Uterus (tissue), 2 donors: ENCODE measurements around the gene GNB5.

ENCODE experiments used
- POLR2A ChIP-seq, 2 donors: fragments of 450-650 bp; IDR thresholded peaks; one replicate each; pipeline ENCODE4 v1.6.1; 2016; ENCODE audit warnings: antibody characterized with exemption in 2 of 2, mild to moderate bottlenecking in 1 of 2, moderate library complexity in 1 of 2
- TF ChIP-seq, protein P1 (sequence below), 4 experiments: fragments of 200-600 bp in 2 of 4; fragments of 450-650 bp in 2 of 4; sonication (generic) in 2 of 4; IDR thresholded peaks; one replicate each; pipeline ENCODE4 v1.5.1; 2016 to 2019; ENCODE audit warnings: antibody characterized with exemption in 4 of 4, mild to moderate bottlenecking in 2 of 4, moderate library complexity in 1 of 4

DNA sequence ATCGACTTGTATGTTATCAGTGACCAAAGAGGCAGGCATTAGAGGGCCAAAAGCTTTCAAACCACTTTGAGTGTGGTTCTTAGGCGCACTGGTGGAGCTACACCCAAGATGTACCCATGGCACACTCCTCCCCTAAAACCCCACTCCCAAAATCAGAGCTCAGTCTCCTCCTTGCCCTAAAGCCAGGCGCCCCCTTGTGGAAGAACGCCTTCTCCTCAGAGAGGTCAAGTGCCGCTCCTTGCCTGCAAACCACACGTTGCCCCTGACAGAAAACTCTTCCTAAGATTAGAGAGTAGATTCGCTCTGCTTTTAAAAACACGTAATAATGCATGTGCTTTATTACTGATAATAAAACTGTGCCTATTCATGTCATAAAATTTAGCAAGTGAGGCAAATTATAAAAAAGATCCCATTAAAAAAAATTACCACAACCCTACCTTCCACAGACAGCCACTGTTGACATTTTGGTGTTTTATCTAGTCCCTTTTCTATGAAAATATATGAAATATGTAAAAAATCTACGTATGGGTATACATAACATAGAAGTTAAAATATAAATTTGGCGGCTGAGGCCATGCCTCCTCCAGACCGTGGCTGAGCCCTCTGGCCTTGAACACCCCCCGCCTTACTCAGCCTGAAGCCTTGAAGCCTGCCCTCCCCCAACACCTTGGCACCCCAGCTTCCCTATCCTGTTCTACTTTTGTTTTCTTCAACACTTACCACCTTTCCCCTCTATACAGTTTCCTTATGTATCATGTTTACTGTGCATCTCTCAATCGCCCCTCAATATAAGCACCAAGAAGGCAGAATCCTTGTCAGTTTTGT is 112.1 kb downstream of the GNB5 start:
- TF ChIP-seq, protein P1, sequence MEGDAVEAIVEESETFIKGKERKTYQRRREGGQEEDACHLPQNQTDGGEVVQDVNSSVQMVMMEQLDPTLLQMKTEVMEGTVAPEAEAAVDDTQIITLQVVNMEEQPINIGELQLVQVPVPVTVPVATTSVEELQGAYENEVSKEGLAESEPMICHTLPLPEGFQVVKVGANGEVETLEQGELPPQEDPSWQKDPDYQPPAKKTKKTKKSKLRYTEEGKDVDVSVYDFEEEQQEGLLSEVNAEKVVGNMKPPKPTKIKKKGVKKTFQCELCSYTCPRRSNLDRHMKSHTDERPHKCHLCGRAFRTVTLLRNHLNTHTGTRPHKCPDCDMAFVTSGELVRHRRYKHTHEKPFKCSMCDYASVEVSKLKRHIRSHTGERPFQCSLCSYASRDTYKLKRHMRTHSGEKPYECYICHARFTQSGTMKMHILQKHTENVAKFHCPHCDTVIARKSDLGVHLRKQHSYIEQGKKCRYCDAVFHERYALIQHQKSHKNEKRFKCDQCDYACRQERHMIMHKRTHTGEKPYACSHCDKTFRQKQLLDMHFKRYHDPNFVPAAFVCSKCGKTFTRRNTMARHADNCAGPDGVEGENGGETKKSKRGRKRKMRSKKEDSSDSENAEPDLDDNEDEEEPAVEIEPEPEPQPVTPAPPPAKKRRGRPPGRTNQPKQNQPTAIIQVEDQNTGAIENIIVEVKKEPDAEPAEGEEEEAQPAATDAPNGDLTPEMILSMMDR (IDR thresholded peaks at IDR 0.05): peak; percentile 61 to 73 (median 63)
- no peak for TF ChIP-seq POLR2A (IDR thresholded peaks at IDR 0.05)
